ENCODE data around the gene KCNK5. TPM values are rescaled to one million over a fixed set of nuclear protein-coding genes. Genes with fewer than 3 reads are reported as not detected.
A peak's percentile ranks its signal among the peaks of the same experiment; 100 is the strongest.

KCNK5 gene
- total and polyA plus RNA-seq, 7 donors = 0.06 to 0.24 (median 0.10) TPM; not detected in 1

DNA sequence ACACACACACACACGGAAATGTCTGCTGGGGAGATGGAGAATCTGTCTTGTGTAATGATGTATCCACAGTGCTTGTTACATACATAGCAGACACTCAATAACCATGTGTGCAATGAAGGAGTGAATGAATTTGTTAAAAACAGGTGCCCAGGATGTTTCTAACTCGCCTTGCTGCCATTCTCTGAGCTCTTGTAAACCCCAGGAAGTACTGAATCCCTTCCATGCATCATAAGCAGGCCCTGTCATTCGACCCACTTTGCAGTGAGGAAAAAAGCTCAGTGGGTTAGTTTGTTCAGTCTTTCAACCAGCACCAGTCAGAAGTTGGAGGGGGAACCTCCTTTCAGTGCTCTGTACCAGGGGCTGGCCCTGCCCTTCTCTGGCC is 1.4 kb upstream of the KCNK5 start:
- DNase-seq = no peak
- Histone ChIP-seq H3K27ac (no peak overlapping the region), H3K27me3 (ENCODE audit: insufficient read depth in 3 of 3, low read length in 2 of 3) (peaks cover 0 to 40% (median 13%) of the 10 kb centered on the region in 3 donors), H3K9me3 (no peaks in the 10 kb centered on the region), H3K4me1 (peaks cover 11% of the 10 kb centered on the region), H3K36me3 (ENCODE audit: insufficient read depth in 1 of 2, low read depth in 1 of 2) (no peaks in the 10 kb centered on the region), H3K4me3 (no peak overlapping the region)
- 70 to 88% (median 73%) methylated on average over 3 of the region's 3 CpGs for WGBS, 3 donors
- intact Hi-C loops (cut with DNase I) = no loop called here
- no peak for TF ChIP-seq CTCF (IDR thresholded peaks at IDR 0.05)
- ATAC-seq = no peak

GRCh38 chr6:39228111-39228971 is 934 bp downstream of the KCNK5 start:
- ATAC-seq = no peak
- no peak overlapping the region for H3K27ac ChIP-seq

DNA sequence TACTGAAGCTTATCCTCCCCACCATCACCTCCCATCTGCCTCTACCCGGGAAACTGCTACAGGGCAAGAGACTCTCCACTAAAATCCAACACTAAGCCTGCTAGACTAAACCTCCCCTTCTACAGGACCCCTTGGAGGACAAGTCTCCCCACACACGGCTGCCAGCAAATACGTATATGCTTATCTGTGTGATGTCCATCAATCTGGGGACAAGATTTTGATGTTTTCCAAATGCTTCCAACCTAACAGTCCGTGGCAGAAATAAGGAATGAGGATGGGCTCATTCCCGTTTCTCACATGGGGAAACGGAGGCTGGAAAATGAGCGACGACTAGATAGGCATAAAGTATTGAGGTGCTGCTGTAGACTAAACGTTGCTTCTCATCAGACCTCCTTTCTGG is 1.8 kb downstream of the KCNK5 start:
- Histone ChIP-seq H3K27ac (no peak overlapping the region), H3K4me3 (no peak overlapping the region), H3K9me3 (no peaks in the 10 kb centered on the region), H3K36me3 (ENCODE audit: insufficient read depth in 1 of 2, low read depth in 1 of 2) (no peaks in the 10 kb centered on the region), H3K27me3 (ENCODE audit: insufficient read depth in 3 of 3, low read length in 2 of 3) (peaks cover 0 to 40% (median 13%) of the 10 kb centered on the region in 3 donors), H3K4me1 (peaks cover 11% of the 10 kb centered on the region)
- no peak for TF ChIP-seq CTCF (IDR thresholded peaks at IDR 0.05)
- no peak for ATAC-seq
- no peak for DNase-seq
- intact Hi-C loops (cut with DNase I) = no loop called here
- 60 to 70% (median 64%) methylated on average over 9 of the region's 9 CpGs for WGBS, 3 donors

More at GRCh38 chr6:39228111-39228971, 934 bp downstream of the KCNK5 start:
- TF ChIP-seq CTCF (IDR thresholded peaks at IDR 0.05) = no peak
- Histone ChIP-seq H3K27me3 (ENCODE audit: insufficient read depth in 3 of 3, low read length in 2 of 3) (peaks cover 0 to 40% (median 13%) of the 10 kb centered on the region in 3 donors), H3K36me3 (ENCODE audit: insufficient read depth in 1 of 2, low read depth in 1 of 2) (no peaks in the 10 kb centered on the region), H3K9me3 (no peaks in the 10 kb centered on the region), H3K4me1 (peaks cover 11% of the 10 kb centered on the region), H3K4me3 (peak overlapping the region; percentile 65)
- intact Hi-C loops (cut with DNase I) = no loop called here
- DNase-seq = no peak
- WGBS, 3 donors = 18 to 33% (median 26%) methylated on average over 39 to 41 of the region's 41 CpGs

DNA sequence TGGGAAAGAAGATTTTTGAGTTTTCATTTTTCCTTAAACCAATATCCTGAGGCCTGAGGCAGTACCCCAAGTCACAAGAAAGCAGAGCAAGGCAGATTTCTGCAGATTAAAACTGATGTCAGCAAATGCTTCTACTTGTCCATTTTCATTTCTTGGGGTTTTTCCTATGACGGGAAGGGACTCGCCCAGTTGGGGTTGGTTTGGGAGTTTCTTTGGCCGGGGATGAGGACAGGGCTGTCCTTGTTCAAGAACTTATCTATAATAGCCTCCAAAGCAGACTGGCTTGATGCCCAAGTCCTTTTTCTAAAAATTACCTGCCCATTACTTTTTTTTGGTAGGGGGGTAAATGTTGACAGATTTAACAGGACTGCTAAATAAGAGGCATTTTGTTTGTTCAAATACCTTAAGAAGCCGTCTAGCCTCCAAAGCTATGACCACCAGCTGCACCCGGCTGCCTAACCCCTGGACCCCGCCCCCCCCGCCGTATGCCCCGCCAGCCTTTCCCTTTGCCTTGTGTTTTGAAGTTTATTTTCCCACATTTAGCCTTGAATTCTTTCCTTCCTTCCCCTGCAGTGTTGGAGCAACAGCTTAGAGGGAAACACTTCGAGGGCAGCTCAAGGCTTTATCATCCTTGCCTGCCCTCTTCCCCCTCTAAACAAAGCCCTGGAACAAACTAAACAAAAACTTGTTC is 2.5 kb downstream of the KCNK5 start:
- DNase-seq = no peak
- H3K27ac ChIP-seq = no peak overlapping the region
- H3K4me1 ChIP-seq = peaks cover 11% of the 10 kb centered on the region
- peaks cover 0 to 40% (median 14%) of the 10 kb centered on the region in 3 donors for H3K27me3 ChIP-seq (ENCODE audit: insufficient read depth in 3 of 3, low read length in 2 of 3)
- no peaks in the 10 kb centered on the region for H3K36me3 ChIP-seq (ENCODE audit: insufficient read depth in 1 of 2, low read depth in 1 of 2)
- ATAC-seq = no peak
- H3K9me3 ChIP-seq = no peaks in the 10 kb centered on the region
- TF ChIP-seq CTCF (IDR thresholded peaks at IDR 0.05) = no peak
- 45 to 56% (median 47%) methylated on average over 10 of the region's 10 CpGs for WGBS, 3 donors
- no peak overlapping the region for H3K4me3 ChIP-seq
- intact Hi-C loops (cut with DNase I) = no loop called here

Data from psoas muscle (tissue), 8 donors.